Bone marrow (tissue), 2 donors: ENCODE results near the gene NMRK1.

Experiments used
- DNase-seq, 2 donors: peaks; one replicate each; lab custom pipeline; 2025; lab: John Stamatoyannopoulos, UW

The NMRK1 gene

DNA sequence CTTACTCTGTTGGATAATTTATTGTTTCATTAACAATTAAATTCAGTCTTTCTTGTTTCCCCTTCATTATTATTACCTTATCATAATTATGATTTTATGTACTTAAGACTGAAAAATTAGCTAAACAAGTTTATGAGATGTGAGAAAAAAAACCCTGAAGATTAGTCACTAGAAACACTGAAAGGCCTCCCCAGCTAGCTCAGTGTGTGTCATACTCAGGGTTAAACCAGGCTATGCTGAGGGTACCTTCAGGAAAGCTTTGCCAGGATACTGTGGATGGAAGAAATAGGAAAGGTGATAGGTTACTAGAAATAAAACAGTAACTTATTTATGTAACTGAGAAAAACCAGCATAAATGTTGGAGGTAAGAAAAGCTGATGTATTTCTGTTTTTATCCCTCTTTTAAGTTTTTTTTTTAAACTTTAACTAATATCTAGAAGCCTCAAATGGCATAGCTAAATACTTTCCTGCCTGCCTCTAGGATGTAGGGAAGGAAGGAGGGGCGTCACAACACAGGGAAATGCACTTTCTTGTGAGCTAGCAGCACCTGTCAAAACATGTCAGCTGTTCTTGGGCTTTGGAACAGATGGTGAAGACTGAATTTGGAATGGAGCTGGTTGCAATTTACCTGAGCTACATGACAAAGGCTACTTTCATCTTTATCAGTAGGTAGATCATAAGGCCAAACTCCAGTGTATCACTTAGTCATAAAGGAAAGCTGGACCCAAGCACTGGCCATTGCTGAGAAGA, 24.2 kb downstream of the NMRK1 start:
- no peak for DNase-seq

DNA sequence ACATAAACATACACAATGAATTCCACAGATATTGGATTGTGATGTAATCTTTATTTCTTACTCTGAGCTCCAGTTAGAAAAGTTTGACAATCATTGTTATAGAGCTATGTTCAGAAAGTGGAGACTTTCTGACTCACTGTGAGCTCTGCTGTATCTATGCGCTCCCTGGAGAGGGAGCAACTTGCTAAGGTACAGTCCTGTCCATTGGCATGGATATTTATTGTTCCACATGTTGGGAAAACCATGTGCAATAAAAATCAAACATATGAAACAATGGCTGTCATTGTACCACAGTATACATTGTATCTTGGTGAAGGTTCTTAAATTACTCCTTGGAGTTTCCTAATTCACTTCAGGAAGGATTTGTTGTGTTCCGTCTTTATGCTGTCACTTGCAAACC, 26.8 kb downstream of the NMRK1 start:
- no peak for DNase-seq

DNA sequence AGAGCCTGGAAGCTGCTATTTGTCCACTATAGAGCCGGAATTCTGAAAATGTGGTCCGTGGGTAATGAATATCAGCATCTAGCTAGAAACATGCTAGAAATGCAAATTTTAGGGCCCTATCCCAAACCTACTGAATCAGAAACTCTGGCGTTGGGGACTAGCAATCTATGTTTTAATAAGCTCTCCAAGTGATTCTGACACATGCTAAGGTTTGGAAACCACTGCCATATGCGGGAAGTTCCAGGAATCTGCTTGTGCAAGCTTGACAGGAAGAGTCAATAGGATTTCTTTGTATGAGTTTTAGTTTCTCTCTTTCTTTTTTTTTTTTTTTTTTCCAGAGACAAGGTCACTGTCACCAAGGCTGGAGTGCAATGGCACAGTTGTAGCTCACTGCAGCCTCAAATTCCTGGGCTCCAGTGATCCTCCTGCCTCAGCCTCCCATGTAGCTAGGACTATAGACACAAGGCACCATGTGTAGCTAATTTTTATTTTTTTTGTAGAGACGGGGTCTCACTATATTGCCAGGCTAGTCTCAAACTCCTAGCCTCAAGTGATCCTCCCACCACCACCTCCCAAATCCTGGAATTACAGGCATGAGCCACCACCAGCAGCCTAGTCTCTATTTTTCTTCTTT, 33.5 kb downstream of the NMRK1 start:
- no peak for DNase-seq

DNA sequence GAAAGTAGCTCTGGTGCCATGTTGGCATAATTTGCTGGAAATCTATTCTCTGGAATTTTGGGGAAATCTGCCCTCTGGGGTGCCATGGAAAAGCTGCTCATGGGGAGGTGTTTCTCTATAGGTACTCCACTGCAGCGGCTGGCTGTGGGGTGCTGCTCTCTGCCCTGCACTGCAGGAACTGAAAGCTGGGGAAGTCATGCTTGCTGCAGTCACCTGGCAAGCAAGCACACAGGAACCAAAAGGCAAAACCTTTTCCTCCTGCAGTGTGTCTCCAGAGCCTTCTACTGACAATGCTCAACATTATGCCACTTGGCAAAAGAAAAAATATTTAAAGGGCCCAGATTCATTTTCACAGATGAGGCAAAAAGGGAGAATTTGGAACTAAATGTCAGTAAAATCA, 34.1 kb downstream of the NMRK1 start:
- no peak for DNase-seq

DNA sequence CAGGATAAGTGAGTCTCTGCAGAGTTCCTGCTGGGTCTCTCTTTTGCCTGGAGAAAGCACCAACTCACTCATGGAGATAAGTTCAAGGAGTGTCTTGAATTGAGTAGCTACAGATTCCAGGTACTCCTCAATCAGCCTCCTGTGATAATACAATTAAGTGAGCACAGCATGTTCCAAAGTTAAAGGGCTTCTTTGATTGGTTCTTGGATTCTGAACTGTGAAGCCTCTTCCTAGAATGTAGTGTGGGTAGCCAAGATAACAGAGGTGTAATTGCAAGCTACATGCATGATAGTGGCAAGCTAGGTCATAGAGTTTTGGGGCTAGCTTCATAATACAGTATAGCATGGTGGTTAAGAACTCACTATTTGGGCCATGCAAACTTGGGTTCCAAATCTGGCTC, 36.7 kb downstream of the NMRK1 start:
- DNase-seq: no peak

DNA sequence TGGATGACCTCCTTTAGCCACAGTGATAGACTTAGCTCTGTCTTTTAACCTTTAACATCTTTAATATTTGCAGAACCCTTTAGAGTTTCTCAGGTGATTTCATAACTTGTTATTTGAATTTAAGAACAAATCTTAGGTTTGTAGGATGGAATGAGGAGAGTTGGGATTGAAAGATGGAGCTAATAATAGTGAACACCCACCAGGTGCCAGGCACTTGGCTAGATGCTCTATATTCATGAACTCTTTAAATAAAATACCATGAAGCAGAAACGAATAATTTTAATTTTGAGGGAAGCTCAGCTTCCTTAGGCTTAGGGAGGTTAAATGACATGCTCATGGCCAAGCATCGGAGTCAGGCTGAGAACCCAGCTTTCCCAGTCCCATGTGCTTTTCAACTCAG, 40.4 kb downstream of the NMRK1 start:
- no peak for DNase-seq

DNA sequence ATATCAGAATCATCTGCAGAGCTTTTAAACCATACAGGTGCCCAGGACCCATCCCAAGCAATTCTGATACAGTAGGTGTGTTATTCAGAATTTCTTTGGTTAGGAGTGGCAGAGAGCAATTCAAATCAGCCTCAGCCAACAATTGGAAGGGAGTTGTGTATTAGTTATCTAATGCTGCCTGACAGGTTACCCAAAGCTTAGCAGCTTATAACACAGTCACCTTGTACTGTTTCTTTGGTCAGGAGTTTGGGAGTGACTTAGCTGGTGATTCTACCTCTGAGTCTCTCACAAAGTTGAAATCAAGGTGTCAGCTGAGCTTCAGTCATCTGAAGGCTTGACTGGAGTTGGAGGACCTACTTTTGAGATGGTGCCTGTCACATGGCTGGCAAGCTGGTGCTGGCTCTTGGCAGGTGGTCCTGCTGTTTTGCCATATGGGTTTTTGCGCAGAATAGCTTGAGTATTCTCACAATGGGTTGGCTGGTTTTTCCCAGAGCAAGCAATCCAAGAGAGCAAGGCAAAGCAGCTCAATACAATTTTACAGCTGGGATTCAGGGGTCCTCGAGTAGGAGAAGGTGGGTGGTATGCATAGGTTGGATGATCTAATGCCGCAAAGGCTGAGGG, 41.1 kb downstream of the NMRK1 start:
- no peak for DNase-seq

DNA sequence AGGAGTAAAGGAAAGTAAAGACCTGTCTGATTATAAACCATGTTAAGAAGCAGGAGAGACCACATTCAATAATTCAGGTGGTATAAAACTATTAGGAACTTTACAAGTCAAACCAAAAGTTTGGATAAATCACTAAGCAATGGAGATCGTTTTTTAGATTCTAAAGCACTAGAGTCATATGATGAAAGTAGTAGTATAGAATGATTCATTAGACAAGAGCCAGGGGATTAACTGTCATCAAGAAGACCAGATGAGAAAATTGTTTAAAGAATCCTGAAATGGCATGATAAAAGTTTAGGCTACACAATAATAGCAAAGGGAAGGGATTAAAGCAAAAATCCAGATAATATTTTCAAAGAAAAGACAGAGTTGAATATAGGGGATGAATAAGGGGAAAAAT, 46.9 kb downstream of the NMRK1 start:
- DNase-seq: no peak

DNA sequence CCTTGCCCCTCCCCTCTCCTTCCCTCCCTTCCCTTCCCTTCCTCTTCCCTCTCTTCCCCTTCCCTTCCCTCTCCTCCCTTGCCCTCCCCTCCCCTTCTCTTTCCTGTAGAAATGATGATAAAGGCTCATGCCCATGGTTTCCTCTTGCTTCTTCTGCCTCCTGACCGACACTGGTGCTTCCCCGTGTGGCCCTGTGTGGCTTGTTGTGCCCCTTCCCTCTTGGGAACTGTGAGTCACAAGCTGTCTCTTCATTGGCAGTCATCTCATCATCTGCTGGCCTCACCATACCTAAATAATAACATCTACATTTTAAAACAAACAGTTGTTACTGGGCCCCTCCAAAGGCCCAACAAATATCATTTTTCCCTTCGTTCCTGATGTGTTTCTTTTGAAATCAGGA, 48.2 kb downstream of the NMRK1 start:
- no peak for DNase-seq

DNA sequence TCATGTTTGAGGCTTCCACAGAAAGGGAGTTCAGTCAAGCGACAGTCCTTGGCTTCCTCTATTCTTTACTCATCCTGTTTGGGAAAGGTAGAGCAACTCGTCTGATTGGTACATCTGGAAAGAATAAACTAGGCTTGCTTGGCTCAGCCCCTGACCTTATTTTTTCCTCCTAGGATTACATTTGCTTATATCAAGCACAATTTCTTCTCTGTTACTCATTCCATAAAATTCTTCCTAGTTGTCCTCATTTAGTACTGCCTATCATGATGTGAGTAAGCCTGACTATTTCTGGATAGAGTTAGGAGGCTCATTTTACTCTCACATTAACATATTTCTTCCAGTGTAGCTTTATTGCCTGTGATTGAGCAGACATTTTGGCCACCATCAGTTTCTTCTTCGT, 48.9 kb downstream of the NMRK1 start:
- no peak for DNase-seq

DNA sequence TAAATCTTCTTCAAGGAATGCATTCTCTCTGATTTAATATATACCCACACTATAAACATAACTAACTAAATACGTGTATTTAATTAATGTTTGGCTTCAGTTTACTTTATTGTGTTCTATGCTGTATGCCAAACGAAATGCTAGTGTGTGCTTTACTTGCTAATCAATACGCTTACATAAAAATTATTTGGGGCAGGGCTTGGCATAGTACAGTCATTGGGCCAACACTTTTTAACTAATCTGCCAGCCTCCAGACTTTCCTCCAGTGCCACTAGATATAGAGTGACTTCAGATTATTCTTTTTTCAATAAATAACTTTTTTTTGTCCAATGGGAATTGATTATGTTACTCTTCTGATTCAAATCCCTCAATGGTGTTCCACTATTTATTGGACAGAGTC, 51.2 kb downstream of the NMRK1 start:
- no peak for DNase-seq

DNA sequence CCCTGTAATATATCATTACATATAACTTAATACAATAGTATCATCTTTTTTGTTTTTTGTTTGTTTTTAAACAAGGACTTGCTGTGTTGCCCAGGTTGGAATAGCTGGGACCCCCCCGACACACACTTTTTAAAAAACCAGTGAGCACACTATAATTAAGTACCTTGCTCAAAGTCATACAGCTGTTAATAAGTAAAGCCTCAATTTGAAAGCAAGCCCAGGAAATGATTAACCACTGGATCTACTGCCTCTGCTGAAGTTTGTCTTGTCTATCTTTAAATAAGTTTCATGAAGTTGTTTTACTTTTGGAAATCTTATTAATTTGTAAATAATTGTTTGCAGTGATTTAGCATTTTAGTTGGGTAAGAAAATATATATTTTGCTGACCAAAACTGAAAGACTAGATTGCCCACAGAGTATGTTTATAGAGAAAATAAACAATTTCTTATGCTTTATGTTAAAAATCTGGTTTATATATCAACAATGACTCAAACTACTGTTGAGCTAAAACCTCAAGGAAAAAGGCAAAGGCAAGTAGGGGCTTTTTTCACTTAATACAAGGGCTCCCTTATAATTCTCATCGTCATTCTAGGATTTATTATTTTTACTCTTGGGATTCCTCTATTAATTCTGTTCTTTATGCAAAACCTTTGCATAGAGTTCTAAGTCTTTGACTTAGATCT, 54.0 kb downstream of the NMRK1 start:
- no peak for DNase-seq

DNA sequence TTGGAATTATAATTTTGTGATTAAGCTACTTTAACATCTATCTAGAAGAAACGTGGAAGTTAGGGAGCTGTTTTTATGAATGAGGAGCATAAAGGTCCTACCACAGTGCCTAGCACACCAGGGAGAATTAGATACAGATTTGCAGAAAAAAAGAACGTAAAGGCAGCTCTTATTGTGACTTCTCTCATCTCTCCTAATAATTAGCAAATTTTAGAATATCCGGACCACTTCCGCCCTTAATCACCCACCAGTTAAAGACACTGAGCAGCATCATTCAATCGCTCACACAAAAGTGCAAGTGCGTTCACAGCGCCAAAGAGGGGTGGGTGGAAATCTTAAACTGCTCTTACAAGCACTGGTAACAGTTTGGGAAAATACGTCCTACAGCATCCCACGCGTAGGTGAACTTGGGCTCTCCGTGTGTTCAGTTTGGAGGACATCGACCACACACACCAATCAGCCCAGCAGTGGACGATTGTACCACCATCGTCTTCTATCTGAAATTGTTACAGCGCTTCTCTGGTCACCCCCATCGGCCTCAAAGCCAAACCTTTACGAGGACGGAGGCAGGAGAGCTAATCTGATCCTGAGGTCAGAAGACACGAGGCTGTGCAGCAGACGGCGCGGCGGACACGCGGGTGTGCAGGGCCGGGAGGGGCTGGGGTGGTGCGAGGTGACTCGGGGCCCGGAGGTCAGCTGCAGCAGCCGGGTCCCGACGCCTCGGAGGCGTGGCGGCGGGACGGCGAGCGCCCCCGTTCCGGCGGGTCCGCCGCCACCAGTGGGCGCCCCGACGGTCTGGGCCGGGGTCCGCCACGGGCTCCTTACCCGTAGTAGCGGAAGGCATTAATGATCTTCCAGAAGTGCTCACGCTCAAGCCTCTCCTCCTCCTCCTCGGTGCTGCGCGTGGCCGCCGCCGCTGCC, 60.5 kb downstream of the NMRK1 start:
- DNase-seq: peak in 1 of 2 donors; percentile 20

DNA sequence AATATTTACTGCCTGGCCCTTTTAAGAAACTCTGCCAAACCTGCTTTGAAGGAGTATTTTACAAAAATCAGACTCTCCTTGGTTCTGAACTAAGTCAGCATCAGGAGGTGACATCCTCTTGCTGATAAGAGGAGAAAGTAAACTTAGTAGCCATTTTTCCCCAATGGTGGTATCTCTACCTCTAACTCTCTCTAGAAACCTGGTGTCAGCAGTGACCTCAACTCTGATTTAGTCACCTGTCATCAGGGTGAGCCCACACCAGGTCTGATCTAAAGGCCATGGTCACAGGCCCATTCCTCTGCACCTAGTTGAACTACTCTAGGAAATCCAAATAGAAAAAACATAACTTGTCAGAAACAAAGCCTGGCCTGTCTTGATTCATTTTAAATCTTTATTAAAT, 64.1 kb downstream of the NMRK1 start:
- no peak for DNase-seq

DNA sequence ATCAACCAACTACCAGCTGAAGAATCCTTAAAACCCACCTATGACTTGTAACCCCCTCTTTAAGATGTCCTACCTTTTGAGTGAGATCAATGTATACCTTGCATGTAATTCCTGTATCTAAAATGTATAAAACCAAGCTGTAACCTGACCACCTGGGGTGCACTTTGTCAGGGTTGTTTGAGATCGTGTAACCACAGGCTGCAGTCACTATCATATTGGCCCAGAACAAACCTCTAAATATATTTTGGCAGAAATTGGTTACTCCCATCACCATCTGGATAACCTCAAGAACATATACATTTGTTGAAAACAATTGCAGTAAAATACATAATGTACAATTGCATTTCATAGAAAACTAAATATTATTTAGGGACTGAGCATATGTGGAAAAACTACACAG, 68.3 kb downstream of the NMRK1 start:
- no peak for DNase-seq

DNA sequence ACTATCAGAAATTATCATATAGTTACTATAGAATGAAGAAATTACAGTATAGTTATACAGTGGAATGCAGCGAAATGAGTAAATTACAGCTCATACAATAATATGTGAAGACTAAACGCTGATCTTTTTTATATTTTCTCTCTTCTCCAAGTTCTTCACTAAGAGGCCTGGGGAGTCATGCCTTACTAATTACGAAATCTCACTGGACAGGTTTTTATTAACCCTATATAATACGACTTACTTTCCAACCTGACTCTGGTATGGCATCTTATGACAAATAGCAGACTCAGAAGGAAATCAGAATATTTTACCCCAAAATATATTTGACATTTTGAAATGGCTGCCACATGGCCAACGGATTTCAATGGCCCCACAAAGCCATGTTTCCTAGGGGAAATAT, 68.9 kb downstream of the NMRK1 start:
- DNase-seq: no peak

DNA sequence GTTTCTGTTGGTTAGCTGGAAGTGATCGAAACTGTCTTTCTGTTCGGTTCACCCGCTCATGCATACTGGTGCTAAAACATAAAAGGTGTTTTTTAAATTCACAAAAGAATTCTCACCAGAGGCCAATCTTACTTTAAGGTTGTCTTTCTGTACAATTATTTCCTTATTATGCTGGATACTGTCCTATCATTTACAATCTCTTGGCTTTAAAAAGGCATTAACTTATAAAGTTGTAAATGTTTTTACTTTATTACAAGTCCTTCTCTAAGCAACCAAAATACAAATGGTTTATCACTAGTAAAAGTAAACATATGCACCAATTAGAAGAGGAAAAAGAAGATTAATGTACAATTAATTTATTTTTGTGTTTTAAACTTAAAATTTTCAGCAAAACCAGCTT, 70.6 kb downstream of the NMRK1 start:
- DNase-seq: no peak

DNA sequence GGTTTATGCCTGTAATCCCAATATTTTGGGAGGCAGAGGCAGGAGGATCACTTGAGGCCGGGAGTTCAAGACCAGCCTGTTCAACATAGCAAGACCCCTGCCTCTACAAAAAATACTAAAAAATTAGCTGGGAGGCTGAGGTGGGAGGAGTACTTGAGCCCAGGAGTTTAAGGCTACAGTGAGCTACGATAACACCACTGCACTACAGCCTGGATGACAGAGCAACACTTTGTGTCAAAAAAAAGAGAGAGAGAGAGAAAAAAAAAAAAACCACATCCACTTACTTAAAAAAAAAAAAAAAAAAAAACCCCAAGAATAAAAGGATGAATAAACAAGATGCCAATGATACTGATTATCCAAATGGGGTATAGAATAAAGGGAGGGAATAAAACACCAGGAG, 74.2 kb downstream of the NMRK1 start:
- no peak for DNase-seq
